Cardiac fibroblast (primary cell): ENCODE data around the gene LGALS7.

ENCODE experiments used
- DNase-seq, 2 donors: peaks; one replicate each; pipeline versions ENCODE4 v3.0.0 to v3.0.0-alpha.2; 2010; ENCODE audit warnings: low read depth in 2 of 2
- H3K4me3 ChIP-seq, 2 donors: replicated peaks in 1 of 2; 1 replicate in 1 of 2; 2 replicates in 1 of 2; pipeline ENCODE4 v1.5.1; 2011; ENCODE audit warnings: low read depth in 2 of 2, low read length in 2 of 2, mild to moderate bottlenecking in 2 of 2, moderate library complexity in 1 of 2
- TF ChIP-seq, protein P1 (sequence below): IDR thresholded peaks from one replicate; pipeline ENCODE4 v1.5.1; 2011; ENCODE audit warnings: low read depth, mild to moderate bottlenecking, low read length, inconsistent platforms

The LGALS7 gene

DNA sequence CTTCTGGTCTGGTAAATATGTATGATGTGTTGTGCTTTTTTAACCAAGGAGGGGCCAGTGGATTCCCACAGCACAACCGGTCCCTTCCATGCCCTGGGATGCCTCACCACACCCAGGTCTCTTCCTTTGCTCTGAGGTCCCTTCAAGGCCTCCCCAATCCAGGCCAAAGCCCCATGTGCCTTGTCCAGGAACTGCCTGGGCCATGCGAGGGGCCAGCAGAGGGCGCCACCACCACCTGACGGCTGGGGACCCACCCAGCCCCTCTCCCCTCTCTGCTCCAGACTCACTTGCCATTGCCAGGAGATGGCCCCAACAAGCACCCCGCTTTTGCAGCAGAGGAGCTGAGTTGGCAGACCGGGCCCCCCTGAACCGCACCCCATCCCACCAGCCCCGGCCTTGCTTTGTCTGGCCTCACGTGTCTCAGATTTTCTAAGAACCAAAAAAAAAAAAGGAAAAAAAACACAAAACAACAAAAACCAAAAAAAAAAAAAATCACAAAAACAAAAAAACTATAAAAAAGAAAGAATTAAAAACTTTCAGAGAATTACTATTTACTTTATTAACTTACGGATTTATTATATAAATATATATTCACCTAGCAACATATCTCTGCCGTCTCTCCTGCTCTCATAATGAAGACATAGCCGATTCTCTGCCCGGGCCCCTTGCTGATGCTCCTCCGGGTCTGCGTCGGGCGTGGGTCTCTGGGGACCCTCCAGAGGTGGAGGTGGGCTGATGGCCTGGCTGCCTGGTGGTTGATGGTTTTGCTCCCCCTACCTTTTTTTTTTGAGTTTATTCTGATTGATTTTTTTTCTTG is 43.5 kb downstream of the LGALS7 start:
- TF ChIP-seq, protein P1, sequence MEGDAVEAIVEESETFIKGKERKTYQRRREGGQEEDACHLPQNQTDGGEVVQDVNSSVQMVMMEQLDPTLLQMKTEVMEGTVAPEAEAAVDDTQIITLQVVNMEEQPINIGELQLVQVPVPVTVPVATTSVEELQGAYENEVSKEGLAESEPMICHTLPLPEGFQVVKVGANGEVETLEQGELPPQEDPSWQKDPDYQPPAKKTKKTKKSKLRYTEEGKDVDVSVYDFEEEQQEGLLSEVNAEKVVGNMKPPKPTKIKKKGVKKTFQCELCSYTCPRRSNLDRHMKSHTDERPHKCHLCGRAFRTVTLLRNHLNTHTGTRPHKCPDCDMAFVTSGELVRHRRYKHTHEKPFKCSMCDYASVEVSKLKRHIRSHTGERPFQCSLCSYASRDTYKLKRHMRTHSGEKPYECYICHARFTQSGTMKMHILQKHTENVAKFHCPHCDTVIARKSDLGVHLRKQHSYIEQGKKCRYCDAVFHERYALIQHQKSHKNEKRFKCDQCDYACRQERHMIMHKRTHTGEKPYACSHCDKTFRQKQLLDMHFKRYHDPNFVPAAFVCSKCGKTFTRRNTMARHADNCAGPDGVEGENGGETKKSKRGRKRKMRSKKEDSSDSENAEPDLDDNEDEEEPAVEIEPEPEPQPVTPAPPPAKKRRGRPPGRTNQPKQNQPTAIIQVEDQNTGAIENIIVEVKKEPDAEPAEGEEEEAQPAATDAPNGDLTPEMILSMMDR = peak; percentile 88
- no peak overlapping the region for H3K4me3 ChIP-seq
- peak; percentile 63 to 66 for DNase-seq

DNA sequence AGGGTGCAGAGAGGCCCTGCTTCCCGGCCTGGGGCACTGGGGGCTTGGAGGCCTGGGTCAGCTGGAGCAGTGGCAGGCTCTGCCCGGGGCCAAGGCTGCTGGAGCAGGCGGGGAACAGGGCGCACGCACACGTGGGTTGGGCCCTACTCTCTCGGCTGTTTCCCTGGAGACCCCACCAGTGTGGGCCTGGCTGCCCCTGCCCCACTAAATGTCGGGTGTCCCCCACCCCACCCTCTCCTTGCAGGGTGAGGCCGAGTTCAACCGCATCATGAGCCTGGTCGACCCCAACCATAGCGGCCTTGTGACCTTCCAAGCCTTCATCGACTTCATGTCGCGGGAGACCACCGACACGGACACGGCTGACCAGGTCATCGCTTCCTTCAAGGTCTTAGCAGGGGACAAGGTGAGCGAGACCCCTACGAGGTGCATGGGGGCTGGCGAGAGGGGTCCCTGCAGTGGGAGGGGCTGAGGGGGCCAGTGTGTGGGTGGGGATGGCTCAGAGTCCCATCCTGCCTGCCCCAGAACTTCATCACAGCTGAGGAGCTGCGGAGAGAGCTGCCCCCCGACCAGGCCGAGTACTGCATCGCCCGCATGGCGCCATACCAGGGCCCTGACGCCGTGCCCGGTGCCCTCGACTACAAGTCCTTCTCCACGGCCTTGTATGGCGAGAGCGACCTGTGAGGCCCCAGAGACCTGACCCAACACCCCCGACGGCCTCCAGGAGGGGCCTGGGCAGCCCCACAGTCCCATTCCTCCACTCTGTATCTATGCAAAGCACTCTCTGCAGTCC is 44.4 kb downstream of the LGALS7 start:
- TF ChIP-seq, protein P1 = no peak
- no peak overlapping the region for H3K4me3 ChIP-seq
- no peak for DNase-seq

DNA sequence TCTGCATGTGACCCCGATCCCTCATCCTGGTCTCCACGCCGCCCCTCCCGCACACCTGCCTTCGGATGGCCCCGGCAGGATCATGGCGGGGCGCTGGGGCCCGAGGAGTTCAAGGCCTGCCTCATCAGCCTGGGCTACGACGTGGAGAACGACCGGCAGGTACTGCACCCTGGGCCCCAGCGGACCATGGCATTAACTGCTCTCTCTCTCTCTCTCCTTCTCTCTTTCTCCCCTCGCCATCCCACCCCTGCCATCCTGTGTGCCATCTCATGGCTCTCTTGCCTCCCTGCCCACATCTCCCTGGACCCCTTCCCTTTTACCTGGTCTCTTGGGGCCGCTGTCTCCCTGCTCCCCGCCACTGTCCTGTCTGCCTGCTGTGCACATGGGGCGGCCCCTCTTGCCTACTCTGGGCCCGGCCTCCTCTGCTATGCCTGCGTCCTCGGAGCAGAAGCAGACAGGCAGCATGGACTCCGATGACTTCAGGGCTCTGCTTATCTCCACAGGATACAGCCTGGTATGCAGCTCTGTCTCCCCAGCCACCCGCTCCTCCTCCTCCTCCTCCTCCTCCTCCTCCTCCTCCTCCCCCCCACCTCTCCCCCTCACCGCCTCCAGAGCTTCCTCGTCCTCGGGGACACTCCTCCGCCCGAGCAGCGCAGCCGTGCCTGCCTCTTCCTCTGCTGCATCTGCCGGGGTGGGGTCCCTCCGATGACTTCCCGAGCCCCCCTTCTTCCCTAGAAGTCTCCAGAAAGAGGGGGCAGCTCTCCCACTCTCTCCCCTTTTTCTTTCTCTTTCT is 45.3 kb downstream of the LGALS7 start:
- H3K4me3 ChIP-seq = no peak overlapping the region
- peak; percentile 66 to 86 for DNase-seq
- TF ChIP-seq, protein P1 = no peak

DNA sequence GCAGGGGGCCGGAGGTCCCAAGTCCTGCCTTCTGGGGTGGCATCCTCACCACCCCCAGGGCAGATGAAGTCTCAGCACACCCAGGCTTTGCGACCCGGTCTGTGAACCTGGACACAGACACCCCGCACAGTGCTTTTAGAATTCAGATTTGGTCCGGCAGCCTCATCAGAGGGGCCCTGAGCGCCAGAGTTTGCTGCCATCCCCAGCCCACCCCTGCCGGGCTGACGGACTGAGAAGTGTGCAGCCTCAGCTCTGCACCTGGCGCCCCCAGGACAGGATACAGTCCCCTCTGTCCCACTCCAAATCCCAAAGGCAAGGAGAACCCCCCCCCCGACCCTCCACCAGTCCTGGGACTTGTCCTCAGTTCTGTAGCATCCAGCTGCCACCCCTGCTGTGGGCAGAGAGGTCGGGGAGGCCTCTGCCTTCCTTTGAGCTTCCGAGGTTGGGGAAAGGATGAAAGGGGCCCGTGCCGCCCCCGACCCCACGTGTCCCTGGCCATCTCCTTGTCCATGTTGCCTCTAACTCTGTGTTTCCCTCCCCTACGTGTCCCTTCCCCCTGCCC is 45.9 kb downstream of the LGALS7 start:
- no peak overlapping the region for H3K4me3 ChIP-seq

DNA sequence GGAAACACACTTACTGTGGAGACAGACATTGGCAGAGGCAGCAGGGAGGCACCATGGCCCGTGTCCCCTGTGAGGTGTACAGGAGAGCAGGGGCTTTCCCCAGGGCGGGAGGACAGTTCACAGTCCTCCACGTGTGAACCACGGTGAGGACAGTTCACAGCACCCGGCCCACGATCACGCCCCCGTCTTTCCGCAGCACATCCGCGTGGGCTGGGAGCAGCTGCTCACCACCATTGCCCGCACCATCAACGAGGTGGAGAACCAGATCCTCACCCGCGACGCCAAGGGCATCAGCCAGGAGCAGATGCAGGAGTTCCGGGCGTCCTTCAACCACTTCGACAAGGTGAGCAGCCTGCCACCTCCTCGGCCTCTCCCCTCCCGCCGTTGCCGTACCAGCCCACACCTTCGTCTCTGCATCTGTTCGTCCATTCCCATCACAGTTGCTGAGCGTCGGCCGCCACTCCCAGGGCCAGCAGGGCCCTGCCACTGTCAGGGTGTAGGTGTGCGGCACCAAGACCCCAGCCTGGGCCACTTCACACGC is 46.5 kb downstream of the LGALS7 start:
- no peak overlapping the region for H3K4me3 ChIP-seq
- TF ChIP-seq, protein P1 = no peak
- no peak for DNase-seq

More for the DNA sequence above, 45.9 kb downstream of the LGALS7 start:
- no peak for DNase-seq
- TF ChIP-seq, protein P1 = no peak

DNA sequence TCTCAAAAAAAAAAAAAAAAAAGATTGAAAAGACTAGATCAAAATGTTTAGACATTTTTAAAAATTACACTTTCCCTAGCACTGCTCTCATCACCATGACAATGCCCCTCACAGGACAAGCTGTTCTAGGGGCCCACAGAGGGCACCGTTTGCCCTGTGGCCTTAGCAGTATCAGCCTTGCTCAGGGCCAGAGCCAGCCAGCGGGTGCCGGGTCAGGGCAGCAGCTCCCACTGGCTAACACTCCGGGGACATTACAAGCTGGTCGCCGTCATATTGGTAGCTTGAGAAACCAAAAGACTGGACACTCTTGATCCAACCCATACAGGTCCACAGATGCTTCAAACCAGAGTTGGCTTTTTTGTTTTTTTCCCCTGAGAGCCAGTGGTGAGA is 47.0 kb downstream of the LGALS7 start:
- TF ChIP-seq, protein P1 = no peak
- DNase-seq = no peak
- no peak overlapping the region for H3K4me3 ChIP-seq
